Placental pericyte (primary cell): Measurements from ENCODE around the gene RAP1GDS1. TPM values are rescaled to one million over a fixed set of nuclear protein-coding genes. Genes with fewer than 3 reads are reported as not detected.

Experiments
- total RNA-seq: library from RNA; depleted of rRNA; stranded (reverse); fragments of >200 nt; gene quantifications from 2 replicates; pipeline ENCODE4 v1.2.3, GENCODE V29; 2012

Gene RAP1GDS1, protein sequence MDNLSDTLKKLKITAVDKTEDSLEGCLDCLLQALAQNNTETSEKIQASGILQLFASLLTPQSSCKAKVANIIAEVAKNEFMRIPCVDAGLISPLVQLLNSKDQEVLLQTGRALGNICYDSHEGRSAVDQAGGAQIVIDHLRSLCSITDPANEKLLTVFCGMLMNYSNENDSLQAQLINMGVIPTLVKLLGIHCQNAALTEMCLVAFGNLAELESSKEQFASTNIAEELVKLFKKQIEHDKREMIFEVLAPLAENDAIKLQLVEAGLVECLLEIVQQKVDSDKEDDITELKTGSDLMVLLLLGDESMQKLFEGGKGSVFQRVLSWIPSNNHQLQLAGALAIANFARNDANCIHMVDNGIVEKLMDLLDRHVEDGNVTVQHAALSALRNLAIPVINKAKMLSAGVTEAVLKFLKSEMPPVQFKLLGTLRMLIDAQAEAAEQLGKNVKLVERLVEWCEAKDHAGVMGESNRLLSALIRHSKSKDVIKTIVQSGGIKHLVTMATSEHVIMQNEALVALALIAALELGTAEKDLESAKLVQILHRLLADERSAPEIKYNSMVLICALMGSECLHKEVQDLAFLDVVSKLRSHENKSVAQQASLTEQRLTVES
- total RNA-seq = 38.3 and 80.3 TPM in 2 replicates

DNA sequence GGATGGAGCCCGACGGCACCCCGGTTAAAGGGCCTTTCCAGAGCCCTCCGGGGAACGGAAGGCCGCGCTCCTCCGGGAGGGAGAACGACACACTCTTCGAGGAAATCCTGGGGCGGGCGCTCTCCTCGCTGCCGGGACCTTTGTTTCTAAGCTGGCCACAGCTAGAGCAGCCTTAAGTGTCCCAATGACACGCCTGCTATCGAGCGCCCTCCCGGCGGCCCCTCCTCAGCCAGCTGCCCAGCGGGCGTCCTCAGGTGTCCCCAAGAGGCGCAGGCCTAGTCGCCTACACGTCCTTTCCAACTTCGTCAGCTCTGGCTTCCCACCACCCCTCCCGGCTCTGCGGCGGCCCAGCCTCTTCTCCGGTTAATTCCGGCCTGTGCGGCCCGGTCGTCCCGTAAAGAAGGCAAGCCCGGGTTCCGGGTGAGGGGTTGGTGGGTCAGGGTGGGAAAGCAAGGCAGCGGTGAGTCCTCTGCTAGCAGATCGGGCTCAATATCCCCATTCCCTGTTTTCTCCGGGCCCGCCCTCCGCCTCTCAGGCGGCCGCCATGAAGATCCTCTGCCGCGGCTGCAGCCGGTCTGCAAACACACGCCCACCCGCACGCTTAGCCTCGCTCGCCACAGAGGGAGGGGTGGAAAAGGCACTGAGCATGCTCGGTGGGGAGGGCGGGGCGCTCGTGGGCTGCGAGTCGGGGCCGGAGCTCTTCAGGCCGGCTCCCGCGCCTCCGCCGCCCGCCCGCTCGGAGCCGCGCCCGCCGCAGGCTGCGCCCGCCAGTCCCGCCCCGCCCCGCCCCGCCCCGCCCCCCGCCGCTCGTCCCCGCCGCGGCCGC lies at the start of gene RAP1GDS1:
Gene RAP1GDS1 (plus strand): TSS at position 806 of the 826 bp plus-strand sequence. CDS start 182 bp downstream, outside the sequence.

Other genes starting within 250 kb of the RAP1GDS1 start
- gene STPG2, start 117.9 kb upstream of the RAP1GDS1 start, total RNA-seq = under 0.01 and 0.14 TPM in 2 replicates